ENCODE results near the gene KPNB1.
A peak's percentile ranks its signal among the peaks of the same experiment; 100 is the strongest.

The KPNB1 gene

DNA sequence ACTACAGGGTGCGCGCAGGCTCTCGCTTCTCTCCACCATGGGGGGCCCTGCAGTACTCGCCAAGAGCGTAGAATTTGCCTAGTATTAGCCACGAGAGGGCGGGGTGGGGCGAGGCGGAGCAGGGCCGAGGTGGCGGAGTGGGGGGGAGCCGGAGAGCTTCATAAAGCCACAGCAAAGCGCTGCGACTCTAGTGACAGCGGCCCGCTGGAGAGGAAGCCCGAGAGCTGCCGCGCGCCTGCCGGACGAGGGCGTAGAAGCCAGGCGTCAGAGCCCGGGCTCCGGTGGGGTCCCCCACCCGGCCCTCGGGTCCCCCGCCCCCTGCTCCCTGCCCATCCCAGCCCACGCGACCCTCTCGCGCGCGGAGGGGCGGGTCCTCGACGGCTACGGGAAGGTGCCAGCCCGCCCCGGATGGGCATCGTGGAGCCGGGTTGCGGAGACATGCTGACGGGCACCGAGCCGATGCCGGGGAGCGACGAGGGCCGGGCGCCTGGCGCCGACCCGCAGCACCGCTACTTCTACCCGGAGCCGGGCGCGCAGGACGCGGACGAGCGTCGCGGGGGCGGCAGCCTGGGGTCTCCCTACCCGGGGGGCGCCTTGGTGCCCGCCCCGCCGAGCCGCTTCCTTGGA, 83.4 kb downstream of the KPNB1 start, which contains the start of gene TBX21:
TBX21 (plus strand) TSS at position 190 of the 627 bp plus-strand sequence; CDS start at position 409, 219 bp downstream.
- DNase-seq, result peak; percentile 92

- no peak for DNase-seq
Measured at GRCh38 chr17:47733674-47734410, 84.1 kb downstream of the KPNB1 start.

- DNase-seq, result no peak
Measured at GRCh38 chr17:47735139-47735464, 85.4 kb downstream of the KPNB1 start.
